GM21526 (cell line): ENCODE results near the gene TM7SF3.
"Not testable (repeated sequence)": the region's sequence is repeated elsewhere in the genome, so short reads cannot be mapped to it uniquely, and the experiment has no call there.

Source experiments
- ATAC-seq: cut with Tn5 transposase; IDR thresholded peaks from one replicate; pipeline ENCODE4 v1.9.1; 2021; ENCODE audit warnings: moderate library complexity; ENCODE audit not compliant: unreplicated experiment, low FRiP score

The TM7SF3 gene, protein sequence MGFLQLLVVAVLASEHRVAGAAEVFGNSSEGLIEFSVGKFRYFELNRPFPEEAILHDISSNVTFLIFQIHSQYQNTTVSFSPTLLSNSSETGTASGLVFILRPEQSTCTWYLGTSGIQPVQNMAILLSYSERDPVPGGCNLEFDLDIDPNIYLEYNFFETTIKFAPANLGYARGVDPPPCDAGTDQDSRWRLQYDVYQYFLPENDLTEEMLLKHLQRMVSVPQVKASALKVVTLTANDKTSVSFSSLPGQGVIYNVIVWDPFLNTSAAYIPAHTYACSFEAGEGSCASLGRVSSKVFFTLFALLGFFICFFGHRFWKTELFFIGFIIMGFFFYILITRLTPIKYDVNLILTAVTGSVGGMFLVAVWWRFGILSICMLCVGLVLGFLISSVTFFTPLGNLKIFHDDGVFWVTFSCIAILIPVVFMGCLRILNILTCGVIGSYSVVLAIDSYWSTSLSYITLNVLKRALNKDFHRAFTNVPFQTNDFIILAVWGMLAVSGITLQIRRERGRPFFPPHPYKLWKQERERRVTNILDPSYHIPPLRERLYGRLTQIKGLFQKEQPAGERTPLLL

DNA sequence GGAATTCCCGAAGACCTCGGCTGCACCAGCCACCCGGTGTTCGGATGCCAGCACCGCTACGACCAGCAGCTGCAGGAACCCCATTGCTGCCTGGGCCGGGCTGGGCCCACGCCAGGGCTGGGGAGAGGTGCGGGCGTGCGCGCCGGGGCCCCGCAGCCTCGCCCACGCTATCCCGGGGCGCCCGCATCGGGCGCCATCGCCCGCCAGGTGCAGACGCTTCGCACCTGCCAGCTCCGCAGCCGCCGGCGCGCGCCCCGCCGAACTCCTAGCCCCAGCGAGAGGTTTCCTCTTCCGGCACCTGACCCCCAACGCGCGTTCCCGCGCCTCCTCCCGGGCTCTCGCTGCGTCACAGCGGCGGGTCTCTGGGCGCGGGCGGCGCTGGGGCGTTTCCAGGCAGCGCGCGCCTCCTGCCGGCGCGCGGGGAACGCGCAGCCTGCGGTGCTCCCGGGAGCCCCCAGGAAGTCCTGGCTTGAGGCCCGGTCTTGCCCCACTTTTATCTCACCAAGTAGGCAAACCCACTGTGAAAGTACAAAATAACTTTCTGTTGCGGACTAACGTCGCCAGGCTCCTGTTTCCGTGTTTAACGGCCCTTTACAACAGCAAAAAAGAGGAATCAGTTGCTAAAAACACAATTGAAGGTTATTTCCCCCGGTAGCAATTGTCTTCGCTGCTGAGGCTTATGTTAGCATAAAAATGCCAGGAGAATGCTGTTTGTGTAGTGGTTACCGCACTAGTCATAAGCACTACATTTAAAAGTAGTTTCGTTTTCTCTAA, at the start of gene TM7SF3:
Gene TM7SF3 (minus strand): TSS at position 300 of the 774 bp plus-strand sequence. CDS start 216 bp downstream, at position 84.
- peak; percentile 89 for ATAC-seq

DNA sequence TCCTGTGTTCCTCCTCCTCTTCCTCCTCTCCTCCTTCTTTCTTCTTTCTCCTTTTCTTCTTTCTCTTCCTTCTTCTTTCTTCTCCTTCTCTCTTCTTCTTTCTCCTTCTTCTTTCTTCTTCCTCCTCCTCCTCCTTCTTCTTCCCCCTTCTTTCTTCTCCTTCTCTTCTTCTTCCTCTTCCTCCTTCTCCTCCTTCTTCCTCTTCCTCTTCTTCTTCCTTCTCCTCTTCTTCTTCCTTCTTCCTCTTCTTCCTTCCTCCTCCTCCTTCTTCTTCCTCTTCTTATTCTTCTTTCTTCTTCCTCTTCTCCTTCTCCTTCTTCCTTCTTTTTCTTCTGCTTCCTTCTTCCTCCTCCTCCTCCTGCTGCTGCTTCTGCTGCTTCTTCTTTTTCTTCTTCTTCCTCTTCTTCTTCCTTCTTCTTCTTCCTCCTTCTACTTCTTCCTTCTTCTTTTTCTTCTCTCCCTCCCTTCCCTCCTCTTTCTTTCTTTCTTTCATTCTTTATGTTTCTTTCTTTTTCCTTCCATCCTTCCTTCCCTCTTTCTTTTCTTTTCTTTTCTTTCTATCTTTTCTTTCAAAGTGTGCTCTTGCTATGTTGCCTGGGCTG, 49.2 kb upstream of the TM7SF3 start:
- ATAC-seq = no peak

DNA sequence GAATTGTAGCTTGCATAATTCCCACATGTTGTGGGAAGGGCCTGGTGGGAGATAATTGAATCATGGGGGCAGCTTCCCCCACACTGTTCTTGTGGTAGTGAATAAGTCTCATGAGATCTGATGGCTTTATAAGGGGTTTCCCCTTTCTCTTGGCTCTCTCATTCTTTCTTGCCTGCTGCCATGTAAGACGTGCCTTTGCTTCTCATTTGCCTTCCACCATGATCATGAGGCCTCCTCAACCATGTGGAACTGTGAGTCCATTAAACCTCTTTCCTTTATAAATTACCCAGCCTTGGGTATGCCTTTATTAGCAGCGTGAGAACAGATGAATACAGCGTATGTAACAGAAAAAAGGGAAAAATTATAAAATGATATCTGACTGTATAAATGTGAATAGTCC, 47.1 kb upstream of the TM7SF3 start:
- ATAC-seq = no peak

DNA sequence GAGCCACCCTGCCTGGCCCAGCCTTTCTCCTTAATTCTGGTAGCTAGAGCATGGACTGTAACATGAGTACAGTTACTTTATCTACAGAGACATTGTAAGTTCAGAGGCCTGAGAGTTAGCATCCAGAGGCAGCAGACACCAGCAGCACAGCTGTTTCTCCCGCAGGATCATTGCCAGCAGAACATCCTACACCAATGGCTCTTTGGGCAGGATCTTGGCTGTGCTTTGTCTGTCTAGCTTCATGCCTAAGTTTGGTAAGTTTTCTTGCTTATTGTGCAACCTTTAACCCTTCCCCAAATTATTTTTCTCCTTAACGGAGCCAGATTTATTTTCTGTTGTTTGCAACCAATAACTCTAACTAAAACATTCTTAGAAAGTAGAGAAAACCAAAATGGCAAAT, 46.6 kb upstream of the TM7SF3 start:
- ATAC-seq = no peak

DNA sequence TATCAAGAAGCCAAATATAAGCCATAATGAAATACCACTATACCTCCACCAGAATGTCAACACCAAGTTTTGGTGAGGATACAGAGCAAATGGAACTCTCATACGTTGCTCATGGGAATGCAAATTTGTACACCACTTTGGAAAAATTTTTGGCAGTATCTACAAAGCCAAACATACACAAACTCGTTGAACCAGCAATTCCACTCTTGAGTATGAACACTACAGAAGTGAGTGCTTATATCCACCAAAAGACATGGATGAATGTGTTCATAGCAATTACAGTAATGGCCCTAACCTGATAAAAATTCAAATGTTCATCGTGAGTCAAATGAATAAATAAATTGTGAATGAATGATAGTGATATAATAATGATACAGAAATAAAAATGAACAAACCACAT, 43.4 kb upstream of the TM7SF3 start:
- no peak for ATAC-seq

DNA sequence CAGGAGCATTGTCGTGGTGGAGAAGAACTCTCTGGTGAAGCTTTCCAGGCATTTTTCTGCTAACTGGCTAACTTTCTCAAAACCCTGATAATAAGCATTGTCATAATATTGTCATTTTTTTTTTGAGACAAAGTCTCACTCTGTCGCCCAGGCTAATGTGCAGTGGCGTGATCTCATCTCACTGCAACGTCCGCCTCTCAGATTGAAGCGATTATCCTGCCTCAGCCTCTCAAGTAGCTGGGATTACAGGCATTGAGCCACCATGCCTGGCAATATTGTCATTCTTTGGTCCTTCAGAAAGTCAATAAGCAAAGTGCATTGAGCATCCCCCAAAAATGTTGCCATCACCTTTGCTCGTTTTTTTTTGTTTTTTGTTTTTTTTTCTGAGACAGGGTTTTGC, 41.8 kb upstream of the TM7SF3 start:
- no peak for ATAC-seq

DNA sequence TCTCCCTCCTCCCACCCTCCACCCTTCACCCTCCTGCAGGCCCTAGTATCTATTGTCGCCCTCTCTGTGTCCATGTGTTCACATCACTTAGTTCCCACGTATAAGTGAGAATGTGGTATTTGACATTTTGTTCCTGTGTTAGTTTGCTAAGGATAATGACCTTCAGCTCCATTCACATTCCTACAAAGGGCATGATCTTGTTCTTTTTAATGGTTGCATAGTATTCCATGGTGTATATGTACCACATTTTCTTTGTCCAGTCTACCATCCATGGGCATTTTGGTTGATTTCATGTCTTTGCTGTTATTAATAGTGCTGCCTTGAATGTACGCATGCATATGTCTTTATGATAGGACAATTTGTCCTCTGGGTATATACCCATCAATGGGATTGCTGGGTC, 38.6 kb upstream of the TM7SF3 start:
- no peak for ATAC-seq

DNA sequence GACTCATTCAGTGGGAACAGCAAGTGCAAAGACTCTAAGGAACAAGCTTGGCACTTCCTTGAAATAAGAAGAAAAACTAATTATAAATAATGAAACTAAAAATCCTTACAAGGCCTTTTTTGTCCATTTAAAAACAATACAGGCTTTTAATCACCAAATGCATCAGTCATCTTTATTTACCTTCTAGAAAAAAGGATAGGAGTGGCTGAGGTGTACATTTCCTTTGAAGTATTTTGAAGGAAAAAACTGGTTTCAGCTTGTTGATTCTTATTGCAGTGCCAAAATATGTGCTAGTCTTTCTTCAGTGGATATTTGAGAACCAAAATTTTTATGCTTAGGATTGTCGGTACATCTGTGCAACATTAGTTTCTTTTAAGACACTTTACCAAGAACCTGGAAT, 38.0 kb upstream of the TM7SF3 start:
- ATAC-seq = no peak

DNA sequence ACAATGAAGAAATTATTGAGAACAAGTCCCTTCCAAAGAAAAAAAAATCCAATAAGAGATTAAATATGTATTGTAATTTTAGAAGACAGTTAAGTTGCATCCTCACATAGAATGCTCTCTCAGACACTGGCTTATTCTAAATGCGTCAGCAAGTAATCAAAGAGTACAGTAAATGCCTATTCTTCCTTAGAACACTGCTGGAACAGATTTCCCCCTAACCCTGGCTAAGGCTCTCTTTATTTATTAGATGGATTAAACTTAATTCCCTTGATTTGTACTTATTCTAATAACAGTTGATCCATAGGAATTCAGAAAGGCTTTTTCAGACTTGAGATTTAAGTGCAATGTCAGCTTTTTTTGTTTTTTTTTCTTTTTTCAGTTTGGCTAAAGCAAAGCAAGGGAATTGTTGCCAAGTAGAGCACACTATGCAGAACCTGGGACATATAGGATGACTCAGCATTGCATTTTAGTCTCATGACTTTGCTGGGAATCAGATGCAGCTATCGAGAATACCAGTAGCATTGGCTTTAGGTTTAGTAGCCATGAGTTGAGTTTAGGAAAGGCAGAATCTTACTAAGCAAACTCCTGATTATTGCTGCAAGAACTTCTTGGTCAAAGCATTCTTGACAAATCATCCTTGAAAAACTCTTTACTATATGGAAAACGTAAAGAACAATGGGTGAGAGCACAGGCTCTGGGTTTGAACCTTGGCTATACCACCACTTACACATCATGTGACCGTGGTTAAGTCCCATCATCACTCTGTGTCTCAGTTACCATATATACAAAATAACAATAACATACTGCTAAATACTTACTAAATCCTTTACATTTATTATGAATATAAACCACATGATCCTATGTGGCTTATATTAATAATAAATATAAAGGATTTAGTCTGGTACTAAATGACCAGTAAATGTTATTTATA, 34.9 kb upstream of the TM7SF3 start:
- ATAC-seq = no peak

DNA sequence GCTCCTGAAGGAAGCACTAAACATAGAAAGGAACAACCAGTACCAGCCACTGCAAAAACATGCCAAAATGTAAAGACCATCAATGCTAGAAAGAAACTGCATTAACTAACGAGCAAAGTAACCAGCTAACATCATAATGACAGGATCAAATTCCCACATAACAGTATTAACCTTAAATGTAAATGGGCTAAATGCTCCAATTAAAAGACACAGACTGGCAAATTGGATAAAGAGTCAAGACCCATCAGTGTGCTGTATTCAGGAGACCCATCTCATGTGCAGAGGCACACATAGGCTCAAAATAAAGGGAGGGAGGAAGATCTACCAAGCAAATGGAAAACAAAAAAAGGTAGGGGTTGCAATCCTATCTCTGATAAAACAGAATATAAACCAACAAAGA, 27.8 kb upstream of the TM7SF3 start:
- not testable (repeated sequence) for ATAC-seq

DNA sequence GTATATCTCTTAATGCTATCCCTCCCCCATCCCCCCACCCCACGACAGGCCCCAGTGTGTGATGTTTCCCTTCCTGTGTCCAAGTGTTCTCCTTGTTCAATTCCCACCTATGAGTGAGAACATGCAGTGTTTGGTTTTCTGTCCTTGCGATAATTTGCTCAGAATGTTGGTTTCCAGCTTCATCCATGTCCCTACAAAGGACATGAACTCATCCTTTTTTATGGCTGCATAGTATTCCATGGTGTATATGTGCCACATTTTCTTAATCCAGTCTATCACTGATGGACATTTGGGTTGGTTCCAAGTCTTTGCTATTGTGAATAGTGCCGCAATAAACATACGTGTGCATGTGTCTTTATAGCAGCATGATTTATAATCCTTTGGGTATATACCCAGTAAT, 26.5 kb upstream of the TM7SF3 start:
- not testable (repeated sequence) for ATAC-seq

DNA sequence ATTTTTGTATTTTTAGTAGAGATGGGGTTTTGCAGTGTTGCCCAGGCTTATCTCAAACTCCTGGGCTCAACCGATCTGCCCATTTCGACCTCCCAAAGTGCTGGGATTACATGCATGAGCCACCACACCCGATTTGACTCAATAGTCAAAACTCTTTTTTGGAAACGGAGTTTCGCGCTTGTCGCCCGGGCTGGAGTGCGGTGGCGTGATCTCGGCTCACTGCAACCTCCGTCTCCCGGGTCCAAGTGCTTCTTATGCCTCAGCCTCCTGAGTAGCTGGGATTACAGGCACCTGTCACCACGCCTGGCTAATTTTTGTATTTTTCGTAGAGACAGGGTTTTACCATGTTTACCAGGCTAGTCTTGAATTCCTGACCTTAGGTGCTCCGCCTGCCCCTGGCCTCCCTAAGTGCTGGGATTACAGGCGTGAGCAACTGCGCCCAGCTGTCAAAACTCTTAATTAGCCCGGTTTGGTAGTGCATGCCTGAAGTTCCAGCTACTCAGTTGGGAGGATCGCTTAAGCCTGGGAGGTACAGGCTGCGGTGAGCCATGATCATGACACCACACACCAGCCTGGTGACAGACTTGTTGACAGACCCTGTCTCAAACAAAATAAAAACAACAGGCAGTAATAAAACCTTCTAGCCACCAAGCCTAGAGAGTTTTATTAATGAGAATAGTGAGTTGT, 20.6 kb upstream of the TM7SF3 start:
- no peak for ATAC-seq

DNA sequence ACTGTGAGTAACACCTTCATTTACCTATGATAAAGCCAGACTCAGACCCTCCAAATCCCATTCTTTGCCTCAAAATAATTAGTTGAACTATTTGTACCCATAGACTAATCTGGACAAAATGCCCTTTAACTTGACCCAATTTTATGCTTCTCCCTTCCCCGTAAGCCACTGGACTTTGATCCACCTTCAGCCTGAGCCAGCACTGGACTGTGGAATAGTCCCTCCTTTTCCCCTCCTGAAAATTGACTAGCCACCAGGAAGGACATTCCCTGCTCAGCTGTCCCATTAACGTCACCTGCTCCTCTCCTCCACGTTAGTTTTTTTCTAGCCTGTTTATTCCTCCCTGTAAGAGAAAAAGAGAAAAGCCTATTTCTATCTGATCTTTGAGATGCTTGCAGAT, 18.5 kb upstream of the TM7SF3 start:
- no peak for ATAC-seq

DNA sequence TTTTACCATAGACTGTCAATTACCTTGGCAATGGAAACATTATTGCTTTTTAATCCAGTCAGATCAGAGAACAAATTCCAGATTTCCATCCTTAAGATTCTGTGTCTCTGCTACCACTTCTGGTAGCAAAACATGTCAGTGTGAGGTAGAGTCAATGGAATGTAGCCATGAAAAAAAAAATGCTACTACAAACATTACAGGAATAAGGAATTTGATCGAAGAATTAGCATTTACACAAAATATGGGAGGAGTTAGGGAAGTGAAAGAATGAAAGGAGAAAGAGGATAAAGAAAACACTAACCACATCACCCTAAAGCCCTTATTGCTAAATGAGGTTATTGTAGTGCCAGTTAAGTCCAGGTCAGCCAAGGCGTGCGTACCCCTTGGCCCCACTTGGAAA, 17.3 kb upstream of the TM7SF3 start:
- no peak for ATAC-seq

DNA sequence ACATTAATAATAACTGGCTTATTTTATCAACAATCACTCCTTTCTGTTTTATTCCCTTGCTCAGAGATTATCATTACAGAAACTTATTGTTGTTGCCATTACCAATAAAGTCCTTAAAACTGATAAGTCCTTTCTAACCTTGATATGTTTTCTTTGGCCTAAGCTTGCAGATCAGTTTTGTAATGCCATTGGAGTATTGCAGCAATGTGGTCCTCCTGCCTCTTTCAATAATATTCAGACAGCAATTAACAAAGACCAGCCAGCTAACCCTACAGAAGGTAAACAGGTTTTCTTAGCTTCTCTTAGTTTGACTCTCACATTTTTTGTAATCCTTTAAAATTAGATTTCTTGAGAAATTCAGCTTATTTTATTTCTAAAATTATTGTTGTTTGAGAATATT, 12.1 kb upstream of the TM7SF3 start:
- ATAC-seq = no peak

DNA sequence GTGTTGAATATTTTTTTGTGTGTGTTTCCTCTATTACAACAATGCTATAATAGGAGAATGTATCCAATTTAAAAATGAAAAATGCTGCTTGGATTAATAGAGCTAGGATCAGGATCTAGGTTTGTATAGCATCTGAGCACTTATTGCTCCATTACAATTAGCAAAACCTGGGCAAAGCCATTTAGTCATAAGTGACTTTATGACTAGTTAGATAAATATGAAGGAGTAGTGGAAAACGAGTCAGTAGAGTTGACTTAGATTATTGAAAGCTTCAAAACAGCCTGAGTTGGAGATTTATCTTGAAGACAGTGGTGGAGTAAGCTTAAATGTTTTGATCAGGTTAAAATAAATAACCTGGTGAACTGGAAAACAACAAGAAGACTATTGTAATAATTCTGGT, 10.9 kb upstream of the TM7SF3 start:
- ATAC-seq = no peak

DNA sequence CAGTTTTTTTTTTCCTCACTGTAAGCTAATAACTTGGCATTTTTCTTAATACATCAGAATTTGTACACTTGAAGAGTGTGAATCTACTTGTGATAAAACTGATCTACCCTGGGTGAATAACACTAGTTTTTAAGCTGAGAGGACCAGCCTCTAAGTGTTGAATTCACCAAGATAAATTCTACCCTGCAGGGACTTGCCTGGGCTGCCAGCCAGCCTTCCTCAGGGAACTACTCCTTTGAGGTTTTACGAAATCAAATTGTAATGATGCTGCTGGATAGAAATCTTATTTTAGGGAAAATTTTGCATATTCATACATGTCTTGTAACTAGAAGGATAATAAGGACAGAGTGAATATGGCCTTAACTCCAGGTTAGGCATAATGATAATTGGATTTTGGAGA, 10.1 kb upstream of the TM7SF3 start:
- no peak for ATAC-seq

DNA sequence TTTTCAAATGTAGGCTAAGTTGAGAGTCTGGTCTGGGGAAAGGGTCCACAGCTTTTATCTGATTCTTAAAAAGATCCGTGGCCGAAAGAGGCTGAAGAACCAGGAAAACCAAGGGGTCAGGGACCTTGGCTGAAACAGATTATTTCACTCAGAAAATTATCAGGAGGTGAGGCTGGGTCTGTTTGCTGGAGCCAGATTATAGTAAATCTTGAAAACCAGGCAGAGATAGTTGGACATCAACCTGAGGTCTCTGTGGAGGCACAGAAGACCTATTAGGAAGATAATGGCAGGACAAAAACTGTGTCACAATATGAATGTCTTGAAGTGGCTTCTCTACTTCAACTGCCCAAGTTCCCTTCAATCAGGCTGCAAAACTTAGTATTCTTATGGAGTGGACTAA, 6.6 kb upstream of the TM7SF3 start:
- no peak for ATAC-seq

DNA sequence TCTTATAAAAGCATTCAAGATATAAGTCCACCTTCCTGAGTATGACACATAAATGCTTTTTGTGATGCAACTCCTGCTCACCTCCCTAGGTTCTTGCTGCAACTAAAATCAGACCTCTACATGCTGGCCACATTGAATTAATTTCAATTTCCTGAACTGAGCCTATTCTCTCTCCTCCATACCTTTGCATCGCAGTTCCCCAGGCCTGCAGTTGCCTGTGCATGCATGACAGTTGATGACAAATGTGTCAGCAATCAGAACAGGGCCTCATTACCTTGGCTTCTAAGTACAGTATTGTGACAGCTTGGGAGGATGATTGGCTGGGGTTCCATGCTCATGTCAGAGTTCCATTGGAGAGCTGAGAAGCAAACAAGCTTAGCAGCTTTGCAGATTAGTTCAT, 3.9 kb upstream of the TM7SF3 start:
- ATAC-seq = no peak
